NB4 (cell line): Measurements from ENCODE around the gene MRPL39.
A peak's percentile ranks its signal among the peaks of the same experiment; 100 is the strongest.

Source experiments
- DNase-seq: peaks from one replicate; pipeline ENCODE4 v3.0.0; 2010; ENCODE audit warnings: low read depth
- H3K4me3 ChIP-seq: one replicate; pipeline ENCODE4 v1.5.1; 2011; ENCODE audit warnings: mild to moderate bottlenecking, low read depth, low read length, moderate library complexity
- MYC ChIP-seq: IDR thresholded peaks from 2 replicates; pipeline ENCODE4 v1.6.1; 2011; ENCODE audit warnings: low read depth, low read length
- POLR2A ChIP-seq: IDR thresholded peaks from 2 replicates; pipeline ENCODE4 v1.6.1; 2011; ENCODE audit warnings: mild to moderate bottlenecking; ENCODE audit not compliant: insufficient read length; ENCODE audit errors: extremely low read depth
- TF ChIP-seq, protein P1 (sequence below): IDR thresholded peaks from 2 replicates; pipeline ENCODE4 v1.6.1; 2011; ENCODE audit warnings: low read depth, low read length
- TF ChIP-seq, protein P2 (sequence below): IDR thresholded peaks from one replicate; pipeline ENCODE4 v1.5.1; 2012; ENCODE audit warnings: low read depth, low read length

The MRPL39 gene

DNA sequence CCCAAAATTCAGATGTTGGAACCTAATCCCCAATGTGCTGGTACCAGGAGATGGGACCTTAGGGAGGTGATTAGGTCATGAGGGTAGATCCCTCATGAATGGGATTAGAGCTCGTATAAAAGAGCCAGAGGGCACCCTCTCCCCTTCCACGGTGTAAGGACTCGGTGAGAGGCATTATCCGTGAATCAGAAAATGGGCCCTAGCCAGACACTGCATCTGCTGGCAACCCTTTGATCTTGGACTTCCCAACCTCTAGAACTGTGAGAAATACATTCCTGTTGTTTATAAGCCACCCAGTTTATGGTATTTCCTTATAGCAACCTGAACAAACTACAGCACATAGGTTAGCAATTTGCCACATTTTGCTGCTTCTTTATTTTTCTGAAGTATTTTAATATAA lies 17.2 kb upstream of the MRPL39 start:
- DNase-seq = no peak
- no peak for TF ChIP-seq POLR2A
- TF ChIP-seq MYC = no peak
- no peak overlapping the region for H3K4me3 ChIP-seq

DNA sequence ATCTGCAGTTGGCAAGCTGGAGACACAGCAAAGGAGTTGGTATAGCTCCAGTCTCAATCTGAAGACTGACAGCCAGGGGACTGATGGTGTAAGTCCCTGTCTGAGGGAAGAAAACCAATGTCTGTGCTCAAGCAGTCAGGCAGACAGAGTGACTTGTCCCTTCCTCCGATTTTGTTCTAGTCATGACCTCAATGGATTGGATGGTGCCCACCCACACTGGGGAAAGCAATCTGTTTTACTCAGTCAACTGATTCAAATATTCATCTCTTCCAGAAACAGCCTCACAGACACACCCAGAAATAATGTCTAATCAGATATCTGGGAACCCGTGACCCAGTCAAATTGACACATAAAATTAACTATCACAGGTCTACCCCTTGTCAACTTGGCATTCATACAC lies 11.9 kb upstream of the MRPL39 start:
- no peak for DNase-seq
- no peak for TF ChIP-seq POLR2A
- TF ChIP-seq, protein P1, sequence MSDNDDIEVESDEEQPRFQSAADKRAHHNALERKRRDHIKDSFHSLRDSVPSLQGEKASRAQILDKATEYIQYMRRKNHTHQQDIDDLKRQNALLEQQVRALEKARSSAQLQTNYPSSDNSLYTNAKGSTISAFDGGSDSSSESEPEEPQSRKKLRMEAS = no peak
- no peak for TF ChIP-seq MYC
- TF ChIP-seq, protein P2, sequence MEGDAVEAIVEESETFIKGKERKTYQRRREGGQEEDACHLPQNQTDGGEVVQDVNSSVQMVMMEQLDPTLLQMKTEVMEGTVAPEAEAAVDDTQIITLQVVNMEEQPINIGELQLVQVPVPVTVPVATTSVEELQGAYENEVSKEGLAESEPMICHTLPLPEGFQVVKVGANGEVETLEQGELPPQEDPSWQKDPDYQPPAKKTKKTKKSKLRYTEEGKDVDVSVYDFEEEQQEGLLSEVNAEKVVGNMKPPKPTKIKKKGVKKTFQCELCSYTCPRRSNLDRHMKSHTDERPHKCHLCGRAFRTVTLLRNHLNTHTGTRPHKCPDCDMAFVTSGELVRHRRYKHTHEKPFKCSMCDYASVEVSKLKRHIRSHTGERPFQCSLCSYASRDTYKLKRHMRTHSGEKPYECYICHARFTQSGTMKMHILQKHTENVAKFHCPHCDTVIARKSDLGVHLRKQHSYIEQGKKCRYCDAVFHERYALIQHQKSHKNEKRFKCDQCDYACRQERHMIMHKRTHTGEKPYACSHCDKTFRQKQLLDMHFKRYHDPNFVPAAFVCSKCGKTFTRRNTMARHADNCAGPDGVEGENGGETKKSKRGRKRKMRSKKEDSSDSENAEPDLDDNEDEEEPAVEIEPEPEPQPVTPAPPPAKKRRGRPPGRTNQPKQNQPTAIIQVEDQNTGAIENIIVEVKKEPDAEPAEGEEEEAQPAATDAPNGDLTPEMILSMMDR = no peak
- H3K4me3 ChIP-seq = no peak overlapping the region

DNA sequence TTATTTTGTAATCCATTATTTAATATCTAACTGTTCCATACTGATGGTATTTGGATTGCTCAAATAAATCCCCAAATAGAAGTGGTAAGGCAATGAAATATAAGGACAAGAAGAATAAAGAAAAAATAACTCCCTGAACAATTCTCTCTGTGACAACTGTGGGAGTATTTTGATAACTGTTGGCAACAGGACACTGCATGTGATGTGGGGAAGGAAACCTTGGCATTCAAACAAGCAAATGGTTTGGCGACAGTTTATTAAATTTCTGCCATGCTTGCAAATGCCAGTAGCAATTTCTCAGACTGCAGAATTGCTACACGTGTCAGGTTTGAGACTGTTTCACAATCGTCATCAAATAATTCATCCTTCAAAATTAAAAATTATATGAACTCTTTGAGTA lies 8.6 kb upstream of the MRPL39 start:
- H3K4me3 ChIP-seq = no peak overlapping the region
- TF ChIP-seq POLR2A (no peak), MYC (no peak)
- TF ChIP-seq, protein P1 = no peak
- TF ChIP-seq, protein P2 = no peak
- no peak for DNase-seq

DNA sequence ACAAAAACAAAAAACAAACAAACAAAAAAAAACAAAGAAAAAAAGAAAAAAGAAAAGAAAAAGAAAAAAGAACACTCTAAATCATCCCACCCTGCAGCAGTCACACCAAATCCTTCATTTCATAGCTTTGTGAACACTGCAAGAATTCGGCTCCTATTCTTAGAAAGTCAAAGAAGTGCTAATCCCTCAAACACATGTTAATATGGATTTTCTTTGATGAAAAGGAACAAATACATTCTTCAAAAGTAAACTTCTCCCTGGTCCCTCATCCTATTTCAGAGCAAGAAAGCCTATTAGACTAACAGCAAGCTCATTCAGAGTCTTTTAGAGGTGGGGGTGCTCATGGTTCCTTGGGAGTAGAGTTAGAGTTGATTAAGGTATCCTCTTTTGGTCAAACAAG lies 7.2 kb upstream of the MRPL39 start:
- TF ChIP-seq, protein P2 = no peak
- TF ChIP-seq, protein P1 = no peak
- no peak for TF ChIP-seq MYC
- TF ChIP-seq POLR2A = no peak
- DNase-seq = no peak
- no peak overlapping the region for H3K4me3 ChIP-seq

DNA sequence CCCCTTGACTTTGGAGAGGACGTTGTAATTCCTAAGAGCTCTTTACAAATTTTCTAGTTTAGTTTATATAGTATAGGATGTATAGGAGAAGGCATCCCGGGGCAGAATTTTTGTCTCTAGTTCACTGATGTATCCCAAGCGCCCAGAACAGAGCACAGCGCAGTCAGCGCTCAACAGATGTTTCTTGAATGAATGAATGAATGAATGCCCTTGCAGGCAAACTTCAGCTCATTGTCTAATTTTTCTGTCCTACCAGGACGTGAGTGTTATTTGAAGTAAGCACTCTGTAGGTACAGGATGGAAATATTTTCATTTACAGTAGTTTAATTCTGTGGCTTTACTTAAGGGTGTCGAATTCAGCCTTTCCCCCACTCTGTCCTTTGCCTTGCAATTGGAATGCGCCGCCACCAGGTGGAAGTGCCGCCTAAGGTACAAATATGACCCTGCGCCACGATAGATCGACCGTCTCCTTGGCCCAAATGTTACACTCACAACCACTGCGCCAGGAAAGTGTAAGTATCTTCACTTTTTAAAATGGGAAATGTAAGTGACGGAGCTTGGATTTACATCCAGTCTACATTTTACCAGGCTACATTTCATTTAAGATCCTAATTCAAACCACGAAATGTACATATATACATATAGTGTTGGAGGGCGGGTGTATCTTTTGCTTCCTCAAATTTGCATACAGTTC lies 910 bp upstream of the MRPL39 start:
- peak overlapping the region; percentile 89 for H3K4me3 ChIP-seq
- TF ChIP-seq POLR2A (no peak), MYC (no peak)
- TF ChIP-seq, protein P1 = 0 out of 2 replicates have a peak, but pooled peaks have one; percentile 32
- TF ChIP-seq, protein P2 = peak; percentile 75
- peak; percentile 83 for DNase-seq

DNA sequence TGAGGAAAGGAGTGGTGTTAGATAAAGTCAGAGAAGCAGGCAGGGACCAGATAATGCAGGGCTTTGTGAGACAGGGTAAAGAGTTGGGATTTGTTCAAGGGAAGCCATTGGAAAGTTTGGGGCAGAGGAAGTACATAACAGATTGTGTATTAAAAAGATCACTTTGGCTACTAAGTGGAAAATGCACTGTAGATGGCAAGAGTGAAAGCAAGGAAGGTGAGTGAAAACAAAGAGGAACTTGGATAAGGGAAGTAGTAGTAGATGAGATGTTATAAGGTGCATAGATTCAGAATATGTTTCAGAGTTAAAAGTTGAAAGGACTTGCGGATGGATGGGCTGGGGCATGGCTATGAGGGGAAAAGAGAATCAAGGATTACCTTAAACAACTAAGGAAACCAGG lies 17.4 kb downstream of the MRPL39 start:
- no peak for DNase-seq
- TF ChIP-seq, protein P2 = no peak
- TF ChIP-seq, protein P1 = no peak
- TF ChIP-seq MYC (no peak), POLR2A (no peak)
- H3K4me3 ChIP-seq = no peak overlapping the region
